ENCODE data around the gene PPTC7. TPM values are rescaled to one million over a fixed set of nuclear protein-coding genes. Genes with fewer than 3 reads are reported as not detected.
"Not testable (repeated sequence)": the region's sequence is repeated elsewhere in the genome, so short reads cannot be mapped to it uniquely, and the experiment has no call there.

Gene PPTC7
- polyA plus RNA-seq, 3 donors = 21.2 to 23.2 (median 22.1) TPM

- not testable (repeated sequence) for DNase-seq (ENCODE audit: low read depth in 3 of 3, low spot score in 2 of 3)
Observed at GRCh38 chr12:110587102-110587501, 4.0 kb upstream of the PPTC7 start.

DNA sequence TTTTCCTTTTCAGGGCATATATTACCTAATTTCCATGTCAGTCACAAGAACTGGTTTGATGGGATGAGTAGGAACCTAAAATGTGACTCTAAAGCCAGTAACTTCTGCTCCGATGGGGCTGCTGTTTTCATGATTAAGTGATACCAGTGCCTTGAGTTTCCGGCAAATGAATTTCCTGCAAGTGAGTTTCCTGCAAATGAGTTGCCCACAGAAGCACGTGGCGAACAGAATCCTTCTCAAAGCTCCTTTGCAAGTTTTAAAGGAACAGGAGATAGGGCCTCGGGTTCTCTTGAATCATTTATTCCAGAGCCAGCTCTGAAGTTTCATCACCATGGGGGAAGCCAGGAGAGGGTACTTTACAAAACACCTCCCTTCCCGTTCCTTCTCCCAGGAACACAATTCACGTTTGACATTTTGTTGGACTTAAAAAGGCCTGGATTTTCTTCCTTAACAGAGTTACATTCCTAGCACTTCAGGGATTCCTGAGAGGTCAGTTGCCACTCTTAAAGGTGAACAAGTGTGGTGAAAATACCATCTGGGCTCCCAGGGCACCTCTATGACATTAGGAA, 2.2 kb upstream of the PPTC7 start:
- no peak for DNase-seq (ENCODE audit: low read depth in 3 of 3, low spot score in 2 of 3)

DNA sequence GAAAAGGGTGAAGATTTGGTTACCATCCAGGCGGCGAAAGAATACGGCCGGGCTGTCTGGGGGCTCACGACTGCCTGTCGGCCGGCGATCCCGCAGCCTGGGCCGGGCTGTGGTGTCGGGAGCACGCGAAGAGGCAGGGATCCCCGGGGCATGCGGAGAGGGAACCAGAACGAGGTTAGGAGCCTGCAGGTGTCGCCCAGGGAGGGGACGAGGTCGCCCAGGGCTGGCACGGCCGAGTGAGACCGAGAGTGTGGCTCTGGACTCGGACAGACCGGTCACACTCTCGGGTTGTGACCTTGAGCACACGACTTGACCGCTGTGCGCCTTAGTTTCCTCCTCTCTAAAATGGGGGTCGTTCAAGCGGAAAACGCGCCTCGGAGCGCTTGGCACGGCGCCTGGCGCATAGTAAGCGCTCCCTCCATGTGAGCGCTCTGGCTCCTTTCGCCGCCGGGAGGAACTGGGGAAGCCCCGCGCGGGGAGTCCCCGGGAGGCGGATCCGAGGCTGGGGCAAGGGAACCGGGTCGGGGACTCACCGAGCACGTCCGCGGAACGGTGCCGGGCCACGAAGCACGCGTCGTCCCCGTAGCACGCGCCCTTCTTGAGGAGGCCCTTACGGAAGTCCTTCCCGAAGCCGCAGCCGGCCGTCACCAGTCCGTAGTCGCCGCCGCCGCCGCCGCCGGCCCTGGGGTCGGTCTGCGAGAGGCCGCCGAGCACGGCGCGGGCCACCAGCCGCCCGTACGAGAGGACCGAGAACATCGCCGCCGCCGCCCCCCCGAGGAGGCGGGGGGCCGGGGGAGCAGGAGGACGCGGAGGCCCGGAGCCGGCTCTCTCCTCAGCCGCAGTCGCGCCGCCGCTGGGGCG, 612 bp downstream of the PPTC7 start:
- DNase-seq (ENCODE audit: low read depth in 3 of 3, low spot score in 2 of 3) = no peak

GRCh38 chr12:110581931-110582275, 1.2 kb downstream of the PPTC7 start:
- no peak for DNase-seq (ENCODE audit: low read depth in 3 of 3, low spot score in 2 of 3)

- no peak for DNase-seq (ENCODE audit: low read depth in 3 of 3, low spot score in 2 of 3)
Observed at GRCh38 chr12:110579535-110580253, 3.4 kb downstream of the PPTC7 start.

- DNase-seq (ENCODE audit: low read depth in 3 of 3, low spot score in 2 of 3) = no peak
Observed at GRCh38 chr12:110578694-110579534, 4.2 kb downstream of the PPTC7 start.

DNA sequence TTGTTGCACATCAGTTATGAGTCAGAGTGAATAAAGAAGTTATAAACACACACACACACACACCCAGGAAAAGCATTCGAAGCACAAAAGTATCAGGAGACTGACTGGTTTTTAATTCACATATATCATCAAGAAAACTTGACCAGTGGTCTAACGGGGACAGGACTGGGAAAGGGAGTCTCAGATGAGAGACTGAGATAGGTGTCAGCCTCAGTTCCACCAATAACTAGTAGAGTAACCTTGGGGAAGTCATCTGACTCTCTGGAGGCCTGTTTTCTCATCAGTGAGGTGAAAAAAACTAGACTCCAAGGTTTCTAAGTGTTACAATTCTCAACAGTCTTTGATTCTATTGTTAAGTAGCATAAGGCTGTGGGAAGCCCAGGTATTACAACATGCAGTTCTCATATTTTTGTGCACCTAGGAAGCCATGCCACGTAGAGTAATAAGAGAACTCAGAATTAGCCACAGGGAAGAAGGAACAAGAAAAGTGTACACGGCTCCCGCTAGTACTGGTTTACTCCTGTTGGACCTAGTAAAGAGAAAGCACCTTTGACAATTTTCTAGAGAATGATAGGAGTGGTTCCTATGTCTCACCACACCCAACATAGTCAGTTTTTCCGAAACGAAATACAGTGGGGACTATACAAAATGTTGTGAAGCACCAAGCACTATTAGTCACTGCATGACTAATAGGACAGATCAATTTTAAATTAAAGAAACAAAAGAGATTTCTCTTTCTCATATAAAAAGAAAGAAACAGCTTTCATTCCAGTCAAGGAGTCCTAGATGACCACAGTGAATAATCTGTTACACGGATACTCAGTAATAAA, 5.0 kb downstream of the PPTC7 start:
- no peak for DNase-seq (ENCODE audit: low read depth in 3 of 3, low spot score in 2 of 3)

DNA sequence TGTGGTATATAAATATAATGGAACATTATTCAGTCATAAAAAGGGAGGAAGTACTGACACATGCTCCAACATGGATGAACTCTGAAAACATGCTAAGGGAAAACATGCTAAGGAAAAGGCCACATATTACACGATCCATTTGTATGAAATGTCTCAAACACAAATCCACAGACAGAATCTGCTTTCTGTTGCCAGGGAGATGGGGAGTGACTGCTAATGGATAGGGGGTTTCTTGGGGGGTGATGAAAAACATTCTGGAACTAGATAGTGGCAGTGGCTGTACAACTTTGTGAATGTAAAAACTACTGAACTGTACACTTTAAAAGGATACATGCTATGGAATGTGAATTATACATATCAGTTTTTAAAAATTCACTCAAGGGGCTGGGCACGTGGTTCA, 6.6 kb downstream of the PPTC7 start:
- DNase-seq (ENCODE audit: low read depth in 3 of 3, low spot score in 2 of 3) = no peak

DNA sequence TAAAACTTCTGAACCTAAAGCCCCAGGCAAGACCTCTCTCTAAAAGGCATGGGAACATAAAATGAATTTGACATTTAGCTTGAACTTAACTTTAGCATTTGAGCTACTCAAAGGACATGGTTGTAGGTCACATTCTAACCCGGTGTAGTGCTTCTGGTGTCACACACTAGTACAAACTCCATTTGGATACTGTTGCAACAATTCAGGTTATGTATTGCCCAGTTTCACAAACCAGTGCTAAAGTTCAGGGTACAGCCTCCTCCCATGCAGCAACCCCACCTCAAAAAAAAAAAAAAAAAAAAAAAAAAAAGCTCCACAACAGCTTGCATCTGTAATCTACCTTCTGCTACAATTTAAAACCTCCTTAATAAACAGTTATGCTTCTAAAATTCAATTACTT, 7.8 kb downstream of the PPTC7 start:
- no peak for DNase-seq (ENCODE audit: low read depth in 3 of 3, low spot score in 2 of 3)

DNA sequence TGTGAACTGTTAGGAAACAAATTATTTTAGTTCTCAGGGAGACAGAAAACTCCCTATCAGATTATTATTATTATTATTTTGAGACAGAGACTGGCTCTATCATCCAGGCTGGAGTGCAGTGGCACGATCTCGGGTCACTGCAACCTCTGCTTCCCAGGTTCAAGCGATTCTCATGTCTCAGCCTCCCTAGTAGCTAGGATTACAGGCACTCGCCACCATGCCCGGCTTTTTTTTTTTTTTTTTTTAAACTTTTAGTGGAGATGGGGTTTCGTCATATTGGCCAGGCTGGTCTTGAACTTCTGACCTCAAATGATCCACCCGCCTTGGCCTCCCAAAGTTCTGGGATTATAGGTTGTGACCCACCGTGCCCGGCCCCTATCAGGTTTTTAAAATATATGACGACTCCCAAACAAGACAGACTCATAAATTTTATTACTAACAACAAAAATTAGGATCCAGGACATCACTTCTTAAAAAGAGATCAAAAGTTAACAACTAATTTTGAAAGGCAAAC, 8.3 kb downstream of the PPTC7 start:
- not testable (repeated sequence) for DNase-seq (ENCODE audit: low read depth in 3 of 3, low spot score in 2 of 3)

DNA sequence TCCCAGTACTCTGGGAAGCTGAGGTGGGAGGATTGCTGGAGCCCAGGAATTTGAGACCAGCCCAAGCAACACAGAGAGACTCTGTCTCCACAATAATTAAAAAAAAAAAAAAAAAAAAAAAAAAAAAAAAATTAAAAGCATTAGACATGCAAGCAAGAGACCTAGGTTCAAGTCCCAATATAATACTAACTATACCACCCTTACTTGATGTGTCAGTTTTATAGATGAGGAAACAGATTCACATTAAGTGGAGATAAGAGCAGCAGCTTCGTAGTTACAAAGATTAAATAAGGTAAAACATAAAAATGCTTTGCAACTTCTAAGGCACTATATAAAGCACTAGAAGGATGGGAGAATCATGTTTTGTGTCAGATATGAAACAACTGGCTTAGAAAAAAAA, 9.1 kb downstream of the PPTC7 start:
- no peak for DNase-seq (ENCODE audit: low read depth in 3 of 3, low spot score in 2 of 3)

DNA sequence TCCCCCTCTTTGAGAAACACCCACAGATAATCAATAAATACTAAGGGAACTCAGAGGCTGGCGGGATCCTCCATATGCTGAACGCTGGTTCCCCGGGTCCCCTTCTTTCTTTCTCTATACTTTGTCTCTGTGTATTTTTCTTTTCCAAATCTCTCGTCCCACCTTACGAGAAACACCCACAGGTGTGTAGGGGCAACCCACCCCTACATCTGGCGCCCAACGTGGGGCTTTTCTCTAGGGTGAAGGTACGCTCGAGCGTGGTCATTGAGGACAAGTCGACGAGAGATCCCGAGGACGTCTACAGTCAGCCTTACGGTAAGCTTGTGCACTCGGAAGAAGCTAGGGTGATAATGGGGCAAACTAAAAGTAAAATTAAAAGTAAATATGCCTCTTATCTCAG, 12.3 kb downstream of the PPTC7 start:
- DNase-seq (ENCODE audit: low read depth in 3 of 3, low spot score in 2 of 3) = not testable (repeated sequence)

- not testable (repeated sequence) for DNase-seq (ENCODE audit: low read depth in 3 of 3, low spot score in 2 of 3)
Observed at GRCh38 chr12:110569838-110570237, 13.3 kb downstream of the PPTC7 start.

DNA sequence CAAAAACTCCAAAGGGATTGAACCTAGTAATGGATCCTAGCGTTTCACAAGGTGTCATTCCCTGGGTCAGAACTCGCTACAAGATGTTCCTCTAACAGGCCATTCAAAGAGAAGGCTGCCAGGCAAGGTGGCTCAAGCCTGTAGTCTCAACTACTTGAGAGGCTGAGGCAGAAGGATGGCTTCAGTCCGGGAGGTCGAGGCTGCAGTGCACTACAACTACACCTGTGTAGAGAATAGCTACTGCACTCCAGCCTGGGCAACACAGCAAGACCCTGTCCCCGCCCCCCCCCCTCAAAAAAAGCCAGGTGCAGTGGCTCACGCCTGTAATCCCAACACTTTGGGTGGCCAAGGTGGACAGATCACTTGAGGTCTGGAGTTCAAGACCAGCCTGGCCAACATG, 14.4 kb downstream of the PPTC7 start:
- DNase-seq (ENCODE audit: low read depth in 3 of 3, low spot score in 2 of 3) = no peak

DNA sequence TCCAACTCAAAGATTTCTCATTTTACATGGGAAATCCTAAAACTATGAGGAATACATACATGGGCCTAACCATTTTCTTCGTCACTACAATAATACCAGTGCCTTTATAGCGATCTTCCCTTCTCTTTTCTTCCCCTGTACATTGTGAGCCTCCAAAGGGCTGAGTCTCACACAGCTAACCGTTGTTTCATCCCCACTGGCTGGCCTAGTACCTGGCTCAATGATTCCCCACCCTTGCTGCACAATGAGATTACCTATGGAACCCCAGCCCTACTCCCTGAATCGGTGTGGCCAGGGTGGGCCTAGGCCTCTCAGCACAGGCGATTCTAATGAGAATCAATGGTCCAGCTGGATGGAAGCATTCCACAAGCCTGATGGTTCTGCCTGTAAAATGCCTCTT, 16.1 kb downstream of the PPTC7 start:
- DNase-seq (ENCODE audit: low read depth in 3 of 3, low spot score in 2 of 3) = no peak

DNA sequence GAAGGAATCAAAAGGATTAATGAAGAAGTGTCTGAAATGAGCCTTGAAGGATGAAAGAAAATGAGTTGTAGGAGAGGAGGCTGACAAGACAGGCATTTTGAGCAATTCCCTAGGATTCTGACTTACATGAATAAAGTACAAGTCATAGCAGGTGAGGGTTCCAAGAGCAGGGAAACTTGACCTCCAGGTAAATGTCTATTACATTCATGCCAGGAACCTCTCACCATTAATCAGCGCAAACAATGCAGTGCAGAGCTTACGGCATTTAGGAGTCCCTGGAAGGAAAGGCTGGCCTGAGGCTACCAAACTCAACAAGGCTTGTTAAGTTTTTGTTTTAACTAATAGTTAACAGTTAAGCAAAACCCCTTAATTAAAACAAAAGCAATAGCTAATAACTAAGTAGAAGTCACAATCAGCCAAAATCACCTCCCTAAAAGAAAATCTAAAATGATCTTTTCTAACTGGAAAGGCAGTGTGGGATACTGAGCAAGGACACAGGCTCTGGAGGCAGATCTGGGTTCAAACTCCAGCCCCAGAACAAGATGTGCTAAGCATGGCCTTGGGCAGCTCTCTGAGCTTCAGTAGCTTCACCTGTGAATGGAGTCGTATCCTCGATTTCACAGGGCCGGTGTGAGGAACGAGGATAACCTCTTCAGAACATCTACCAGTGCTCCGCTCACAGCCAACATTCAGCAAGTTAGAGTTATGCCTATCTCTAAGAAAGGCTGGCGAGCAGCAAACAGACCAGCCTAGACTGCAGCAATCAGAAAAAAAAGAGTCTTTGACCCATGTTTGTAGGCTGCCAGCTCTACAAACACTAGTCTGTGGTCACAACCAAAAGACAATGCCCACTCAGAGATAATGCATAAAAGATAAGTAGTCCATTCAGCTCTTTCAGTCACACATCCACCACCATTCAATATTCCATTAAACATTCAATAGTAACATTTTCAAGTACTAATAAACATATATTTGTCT, 16.9 kb downstream of the PPTC7 start:
- DNase-seq (ENCODE audit: low read depth in 3 of 3, low spot score in 2 of 3) = no peak

GRCh38 chr12:110564471-110564991, 18.6 kb downstream of the PPTC7 start:
- no peak for DNase-seq (ENCODE audit: low read depth in 3 of 3, low spot score in 2 of 3)

GRCh38 chr12:110563702-110564470, 19.2 kb downstream of the PPTC7 start:
- DNase-seq (ENCODE audit: low read depth in 3 of 3, low spot score in 2 of 3) = no peak
